HFFc6 (cell line): Measurements from ENCODE around the gene WDR26. TPM values are rescaled to one million over a fixed set of nuclear protein-coding genes. Genes with fewer than 3 reads are reported as not detected.

Experiments
- DNase-seq: peaks from one replicate; pipeline ENCODE4 v3.0.0-alpha.2; 2018
- H3K27ac Mint-ChIP-seq: 2 replicates; pipeline ENCODE4 v1.8.0; 2020; ENCODE audit warnings: mild to moderate bottlenecking, mixed read lengths
- H3K27me3 Mint-ChIP-seq: 2 replicates; pipeline ENCODE4 v1.8.0; 2021; ENCODE audit warnings: mild to moderate bottlenecking, moderate library complexity, mixed read lengths; ENCODE audit not compliant: insufficient read depth
- H3K36me3 Mint-ChIP-seq: 2 replicates; pipeline ENCODE4 v1.8.0; 2021; ENCODE audit warnings: low read depth, mixed read lengths
- H3K4me1 Mint-ChIP-seq: 2 replicates; pipeline ENCODE4 v1.8.0; 2020; ENCODE audit warnings: low read depth, mixed read lengths
- H3K4me3 Mint-ChIP-seq: 2 replicates; pipeline ENCODE4 v1.8.0; 2020; ENCODE audit warnings: mild to moderate bottlenecking, moderate library complexity, mixed read lengths
- H3K9me3 Mint-ChIP-seq: 2 replicates; pipeline ENCODE4 v1.8.0; 2020; ENCODE audit warnings: mild to moderate bottlenecking, mixed read lengths
- CTCF ChIP-seq: fragments of 200-600 bp; sonication (generic); IDR thresholded peaks from 2 replicates; pipeline ENCODE4 v1.5.0; 2021; ENCODE audit warnings: antibody characterized with exemption, mild to moderate bottlenecking
- total RNA-seq, 6 experiments: library from RNA; stranded (reverse); fragmentation: NEBNext Ultra II Directional; extraction: Animal tissue kit (Norgen Biotek cat#: 25700); gene quantifications; 2 replicates in 1 of 6; 3 replicates in 5 of 6; pipeline ENCODE4 v1.2.3, GENCODE V29; 2021

Gene WDR26
- total RNA-seq, 6 experiments from 2014 or later = 85.4 to 105 (median 90.8) TPM

DNA sequence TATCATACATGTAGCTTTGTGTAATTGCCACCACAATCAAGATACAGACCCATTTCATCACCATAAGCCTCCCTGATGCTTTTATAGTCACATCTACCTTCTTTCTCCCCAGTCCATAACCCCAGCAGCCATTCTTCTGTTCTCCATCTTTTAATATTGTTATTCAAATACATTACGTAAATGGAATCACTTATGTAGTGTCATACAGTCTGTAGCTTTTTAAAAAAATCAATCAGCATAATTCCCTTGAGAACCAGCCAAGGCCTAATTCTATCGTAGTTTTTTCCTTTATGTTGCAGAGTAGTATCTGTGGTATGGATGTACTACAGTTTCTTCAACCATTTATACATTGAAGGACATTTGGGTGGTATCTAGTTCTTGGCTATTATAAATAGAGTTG lies 31.6 kb upstream of the WDR26 start:
- Mint-ChIP-seq H3K27ac (no peak overlapping the region), H3K27me3 (no peaks in the 10 kb centered on the region; the same call in 1 of the 2 replicates), H3K4me1 (no peaks in the 10 kb centered on the region), H3K9me3 (no peaks in the 10 kb centered on the region), H3K4me3 (no peak overlapping the region), H3K36me3 (0 out of 2 replicates have a peak, but pooled peaks cover 5% of the 10 kb centered on the region)
- no peak for DNase-seq
- TF ChIP-seq CTCF = no peak

DNA sequence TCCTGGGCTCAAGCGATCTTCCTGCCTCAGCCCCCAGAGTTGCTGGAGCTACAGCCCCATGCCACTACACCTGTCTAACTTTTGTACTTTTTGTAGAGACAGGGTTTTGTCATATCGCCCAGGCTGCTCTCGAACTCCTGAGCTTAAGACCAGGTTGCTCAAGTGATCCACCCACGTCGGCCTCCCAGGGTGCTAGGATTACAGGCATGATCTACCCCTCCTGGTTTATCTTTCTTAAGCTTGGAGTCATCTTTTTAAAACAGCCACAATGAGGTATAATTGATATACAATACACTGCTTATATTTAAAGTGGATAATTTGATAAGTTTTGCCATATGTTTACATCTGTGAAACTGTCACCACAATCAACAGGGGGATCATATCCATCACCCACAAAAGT lies 25.4 kb upstream of the WDR26 start:
- no peak for DNase-seq
- TF ChIP-seq CTCF = no peak
- Mint-ChIP-seq H3K4me1 (peaks cover 15% of the 10 kb centered on the region), H3K36me3 (no peaks in the 10 kb centered on the region), H3K4me3 (no peak overlapping the region), H3K9me3 (no peaks in the 10 kb centered on the region), H3K27ac (no peak overlapping the region), H3K27me3 (no peaks in the 10 kb centered on the region; the same call in 1 of the 2 replicates)

DNA sequence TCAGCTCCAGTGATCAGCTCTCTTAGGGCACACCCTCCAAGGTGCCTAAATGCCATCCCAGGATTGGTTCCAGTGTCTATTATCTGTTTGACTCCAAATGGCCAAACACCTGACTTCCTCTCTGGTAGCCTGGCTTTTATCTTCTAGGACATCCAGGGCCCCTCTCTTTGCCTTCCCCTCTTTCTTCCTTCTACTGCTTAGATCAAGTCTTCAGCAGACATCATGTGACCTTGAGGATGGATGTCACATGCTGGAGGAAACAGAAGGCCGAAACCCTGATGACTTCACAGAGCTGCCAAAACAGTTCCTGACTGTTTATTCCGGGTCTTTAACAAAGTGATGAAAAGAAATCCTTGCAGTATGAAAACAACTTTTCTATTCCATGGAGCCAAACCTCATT lies 24.4 kb upstream of the WDR26 start:
- no peaks in the 10 kb centered on the region for H3K9me3 Mint-ChIP-seq
- no peak for DNase-seq
- TF ChIP-seq CTCF = no peak
- H3K4me3 Mint-ChIP-seq = no peak overlapping the region
- no peaks in the 10 kb centered on the region; the same call in 1 of the 2 replicates for H3K27me3 Mint-ChIP-seq
- H3K27ac Mint-ChIP-seq = no peak overlapping the region
- no peaks in the 10 kb centered on the region for H3K36me3 Mint-ChIP-seq
- H3K4me1 Mint-ChIP-seq = peaks cover 20% of the 10 kb centered on the region

DNA sequence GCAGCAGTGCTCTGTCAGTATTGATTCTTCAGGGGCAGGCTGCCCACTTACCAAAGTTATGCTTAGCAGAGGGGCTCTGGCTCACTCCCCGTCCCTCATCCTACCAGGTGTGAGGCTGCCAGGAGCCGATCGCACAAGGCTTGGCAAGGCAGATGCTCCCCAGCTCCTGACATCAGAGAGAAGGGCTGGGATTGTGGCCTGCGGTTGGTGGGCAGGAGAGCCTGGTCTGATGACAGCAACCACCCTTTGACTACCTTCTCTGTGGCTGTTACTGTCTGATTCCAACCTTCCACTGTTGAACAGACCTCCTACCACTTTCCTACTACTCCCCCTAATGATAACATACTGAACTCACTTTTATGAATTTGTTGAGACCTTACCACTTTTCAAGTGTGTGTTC lies 23.7 kb upstream of the WDR26 start:
- Mint-ChIP-seq H3K4me3 (no peak overlapping the region), H3K9me3 (no peaks in the 10 kb centered on the region), H3K4me1 (peaks cover 20% of the 10 kb centered on the region), H3K36me3 (no peaks in the 10 kb centered on the region), H3K27ac (no peak overlapping the region), H3K27me3 (no peaks in the 10 kb centered on the region; the same call in 1 of the 2 replicates)
- no peak for DNase-seq
- no peak for TF ChIP-seq CTCF

- H3K27me3 Mint-ChIP-seq = no peaks in the 10 kb centered on the region; the same call in 1 of the 2 replicates
- peak overlapping the region; percentile 96; the same call in 1 of the 2 replicates for H3K27ac Mint-ChIP-seq
- no peaks in the 10 kb centered on the region for H3K9me3 Mint-ChIP-seq
- H3K4me3 Mint-ChIP-seq = no peak overlapping the region
- no peaks in the 10 kb centered on the region for H3K36me3 Mint-ChIP-seq
- DNase-seq = no peak
- TF ChIP-seq CTCF = peak; percentile 20
- peaks cover 20% of the 10 kb centered on the region for H3K4me1 Mint-ChIP-seq
Observed at GRCh38 chr1:224457782-224458144, 23.2 kb upstream of the WDR26 start.

- TF ChIP-seq CTCF = no peak
- Mint-ChIP-seq H3K36me3 (no peaks in the 10 kb centered on the region), H3K27me3 (no peaks in the 10 kb centered on the region), H3K27ac (peak overlapping the region; percentile 96), H3K4me1 (peaks cover 20% of the 10 kb centered on the region), H3K9me3 (no peaks in the 10 kb centered on the region), H3K4me3 (peak overlapping the region; percentile 70)
- DNase-seq = no peak
Observed at GRCh38 chr1:224456637-224456953, 22.0 kb upstream of the WDR26 start.
